ENCODE measurements around the gene OPN3.
"Not testable (repeated sequence)": the region's sequence is repeated elsewhere in the genome, so short reads cannot be mapped to it uniquely, and the experiment has no call there.

The OPN3 gene

DNA sequence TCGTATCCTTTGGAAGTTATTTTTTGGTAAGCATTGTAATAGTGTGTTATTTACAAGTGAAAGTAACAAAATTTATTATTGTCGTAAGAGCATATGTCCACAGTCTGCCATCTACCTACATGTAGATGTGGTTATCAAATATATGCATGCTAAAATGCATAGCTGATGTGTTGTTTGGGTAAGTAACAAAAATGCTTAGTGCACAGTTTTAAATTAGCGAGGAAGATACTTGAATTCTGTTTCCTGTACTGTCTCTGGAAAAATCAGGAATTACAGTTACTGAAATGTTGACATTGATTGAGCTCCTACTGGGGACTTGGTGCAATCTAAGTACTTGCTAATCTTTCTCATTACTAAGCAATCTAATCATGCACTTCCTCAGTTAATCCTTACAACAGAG is 26.2 kb upstream of the OPN3 start:
- ChIA-PET CTCF (no interaction called here), POLR2A (no interaction called here)
- no peak for DNase-seq (ENCODE audit: extremely low spot score)
- TF ChIP-seq CTBP1 (IDR thresholded peaks at IDR 0.05; ENCODE audit: borderline replicate concordance) (no peak), ELF4 (IDR thresholded peaks at IDR 0.05) (no peak), FOXM1 (IDR thresholded peaks at IDR 0.05; ENCODE audit: borderline replicate concordance) (no peak), BHLHE40 (IDR thresholded peaks at IDR 0.05; ENCODE audit: borderline replicate concordance) (no peak), HDGF (IDR thresholded peaks at IDR 0.05; ENCODE audit: borderline replicate concordance) (no peak), SUZ12 (IDR thresholded peaks at IDR 0.05) (no peak), FOXK2 (IDR thresholded peaks at IDR 0.05) (no peak)

DNA sequence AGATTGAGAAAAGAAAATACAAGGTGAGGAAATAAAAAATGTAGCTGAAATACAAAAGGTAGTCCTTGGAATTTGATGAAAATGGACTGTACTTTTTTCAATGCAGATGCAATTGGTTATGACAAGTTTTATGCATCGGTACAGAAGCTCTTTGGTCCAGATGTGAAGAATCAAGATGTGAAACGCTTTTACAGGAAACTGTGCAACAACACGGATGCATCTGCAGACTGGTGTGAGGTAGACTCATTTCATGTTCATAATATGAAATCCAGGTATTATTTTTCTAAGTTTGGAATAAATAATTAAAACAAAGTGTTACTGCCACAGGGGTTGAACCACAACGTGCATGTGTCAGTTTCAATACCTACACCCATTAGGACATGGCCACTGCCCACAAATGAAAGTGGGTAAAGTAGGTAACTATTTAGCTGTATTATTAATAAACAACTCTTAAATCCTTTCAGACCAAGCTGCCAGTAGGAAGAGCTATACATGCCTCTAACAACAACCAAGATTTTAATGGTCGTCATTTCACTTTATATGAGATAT is 20.3 kb upstream of the OPN3 start:
- TF ChIP-seq LEF1 (IDR thresholded peaks at IDR 0.05; ENCODE audit: borderline replicate concordance) (no peak), FOXM1 (IDR thresholded peaks at IDR 0.05; ENCODE audit: borderline replicate concordance) (no peak), SUZ12 (IDR thresholded peaks at IDR 0.05) (no peak), BHLHE40 (IDR thresholded peaks at IDR 0.05; ENCODE audit: borderline replicate concordance) (no peak), FOXA1 (IDR thresholded peaks at IDR 0.05) (no peak), ARNT (IDR thresholded peaks at IDR 0.05) (no peak), L3MBTL2 (conservative IDR thresholded peaks at IDR 0.05) (no peak), CTBP1 (IDR thresholded peaks at IDR 0.05; ENCODE audit: borderline replicate concordance) (no peak), ZNF384 (IDR thresholded peaks at IDR 0.05) (no peak), ELF4 (IDR thresholded peaks at IDR 0.05) (no peak)
- TF ChIP-seq, protein P1, sequence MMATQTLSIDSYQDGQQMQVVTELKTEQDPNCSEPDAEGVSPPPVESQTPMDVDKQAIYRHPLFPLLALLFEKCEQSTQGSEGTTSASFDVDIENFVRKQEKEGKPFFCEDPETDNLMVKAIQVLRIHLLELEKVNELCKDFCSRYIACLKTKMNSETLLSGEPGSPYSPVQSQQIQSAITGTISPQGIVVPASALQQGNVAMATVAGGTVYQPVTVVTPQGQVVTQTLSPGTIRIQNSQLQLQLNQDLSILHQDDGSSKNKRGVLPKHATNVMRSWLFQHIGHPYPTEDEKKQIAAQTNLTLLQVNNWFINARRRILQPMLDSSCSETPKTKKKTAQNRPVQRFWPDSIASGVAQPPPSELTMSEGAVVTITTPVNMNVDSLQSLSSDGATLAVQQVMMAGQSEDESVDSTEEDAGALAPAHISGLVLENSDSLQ (IDR thresholded peaks at IDR 0.05): no peak
- ChIA-PET POLR2A (interaction anchor here (1.2 kb wide), 1 partner anchor 20 kb away, joined by 3 read pairs; no protein-coding TSS in a partner anchor), CTCF (interaction anchor here (0.6 kb wide), 2 partner anchors 19 to 563 kb away, joined by 3 to 7 read pairs; no protein-coding TSS in a partner anchor)
- DNase-seq (ENCODE audit: extremely low spot score): no peak

DNA sequence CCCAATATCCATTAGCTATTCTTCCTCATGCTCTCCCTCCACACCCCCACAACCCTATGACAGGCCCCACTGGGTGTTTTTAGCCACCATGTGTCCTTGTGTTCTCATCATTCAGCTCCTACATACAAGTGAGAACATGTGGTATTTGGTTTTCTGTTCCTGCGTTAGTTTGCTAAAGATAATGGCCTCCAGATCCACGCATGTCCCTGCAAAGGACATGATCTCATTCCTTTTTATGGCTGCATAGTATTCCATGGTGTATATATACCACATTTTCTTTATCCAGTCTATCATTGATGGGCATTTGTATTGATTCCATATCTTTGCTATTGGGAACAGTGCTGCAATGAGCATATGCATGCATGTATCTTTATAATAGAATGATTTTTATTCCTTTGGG is 18.8 kb upstream of the OPN3 start:
- DNase-seq (ENCODE audit: extremely low spot score); CTCF ChIA-PET; POLR2A ChIA-PET: not testable (repeated sequence)

DNA sequence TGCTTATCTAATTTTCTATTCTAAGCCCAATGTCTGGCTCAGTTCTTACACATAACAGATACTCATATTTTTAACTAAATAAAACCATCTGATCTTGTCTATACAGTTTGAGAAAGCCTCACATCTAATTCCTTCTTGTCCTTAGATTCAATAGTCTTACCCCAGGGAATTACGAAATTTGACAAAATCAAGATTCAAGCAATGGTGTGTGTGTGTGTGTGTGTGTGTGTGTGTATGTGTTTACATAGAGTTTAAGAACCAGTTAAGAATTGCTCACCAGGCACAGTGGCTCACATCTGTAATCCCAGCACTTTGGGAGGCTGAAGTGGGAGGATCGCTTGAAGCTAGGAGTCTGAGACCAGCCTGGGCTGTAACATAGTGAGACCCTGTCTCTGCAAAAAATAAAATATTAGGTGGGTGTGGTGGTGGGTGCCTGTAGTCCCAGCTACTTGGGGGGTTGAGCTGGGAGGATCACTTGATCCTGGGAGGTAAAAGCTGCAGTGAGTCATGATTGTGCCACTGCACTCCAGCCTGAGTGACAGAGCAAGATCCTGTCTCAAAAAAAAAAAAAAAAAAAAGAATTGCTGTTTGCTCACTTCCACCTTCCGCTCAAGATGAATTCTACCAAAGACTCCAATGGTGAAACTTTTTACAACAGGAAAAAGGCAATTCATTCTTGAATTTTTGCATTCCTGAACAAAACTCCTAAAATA is 18.1 kb upstream of the OPN3 start:
- DNase-seq (ENCODE audit: extremely low spot score): no peak
- POLR2A ChIA-PET: interaction anchor here (1.3 kb wide), 1 partner anchor 18 kb away, joined by 4 read pairs; the partner anchor contains the start of genes CHML and OPN3
- CTCF ChIA-PET: no interaction called here
- TF ChIP-seq TARDBP (IDR thresholded peaks at IDR 0.05) (no peak), LEF1 (IDR thresholded peaks at IDR 0.05; ENCODE audit: borderline replicate concordance) (no peak), NFRKB (IDR thresholded peaks at IDR 0.05) (no peak), FOXM1 (IDR thresholded peaks at IDR 0.05; ENCODE audit: borderline replicate concordance) (no peak), ARNT (IDR thresholded peaks at IDR 0.05) (no peak), SP1 (IDR thresholded peaks at IDR 0.05) (no peak), ELF4 (IDR thresholded peaks at IDR 0.05) (no peak), SUZ12 (IDR thresholded peaks at IDR 0.05) (no peak), FOXA1 (IDR thresholded peaks at IDR 0.05) (no peak), ZNF384 (IDR thresholded peaks at IDR 0.05) (no peak), HDGF (IDR thresholded peaks at IDR 0.05; ENCODE audit: borderline replicate concordance) (no peak), BHLHE40 (IDR thresholded peaks at IDR 0.05; ENCODE audit: borderline replicate concordance) (no peak), CTBP1 (IDR thresholded peaks at IDR 0.05; ENCODE audit: borderline replicate concordance) (no peak)
- TF ChIP-seq, protein P1 (IDR thresholded peaks at IDR 0.05): no peak

DNA sequence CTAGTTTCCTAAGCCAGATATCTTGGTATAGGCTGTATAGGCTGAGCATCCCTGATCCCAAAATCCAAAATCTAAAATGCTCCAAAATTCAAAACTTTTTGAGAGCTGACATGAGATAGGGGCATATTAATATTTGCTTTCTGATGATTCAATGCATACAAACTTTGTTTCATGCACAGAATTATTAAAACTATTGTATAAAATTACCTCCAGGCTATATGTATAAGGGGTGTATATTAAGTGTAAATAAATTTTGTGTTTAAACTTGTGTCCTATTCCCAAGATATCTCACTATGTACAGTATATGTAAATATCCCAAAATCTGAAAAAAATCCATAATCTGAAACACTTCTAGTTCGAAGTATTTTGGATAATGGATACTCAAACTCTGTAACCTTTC is 14.5 kb upstream of the OPN3 start:
- TF ChIP-seq CTBP1 (IDR thresholded peaks at IDR 0.05; ENCODE audit: borderline replicate concordance) (no peak), FOXA1 (IDR thresholded peaks at IDR 0.05) (no peak), L3MBTL2 (conservative IDR thresholded peaks at IDR 0.05) (no peak), HDGF (IDR thresholded peaks at IDR 0.05; ENCODE audit: borderline replicate concordance) (no peak), FOXK2 (IDR thresholded peaks at IDR 0.05) (no peak)
- TF ChIP-seq, protein P1 (IDR thresholded peaks at IDR 0.05): no peak
- ChIA-PET CTCF (no interaction called here), POLR2A (interaction anchor here (2.4 kb wide), 1 partner anchor 14 kb away, joined by 10 read pairs; the partner anchor contains the start of genes CHML and OPN3)
- DNase-seq (ENCODE audit: extremely low spot score): no peak

DNA sequence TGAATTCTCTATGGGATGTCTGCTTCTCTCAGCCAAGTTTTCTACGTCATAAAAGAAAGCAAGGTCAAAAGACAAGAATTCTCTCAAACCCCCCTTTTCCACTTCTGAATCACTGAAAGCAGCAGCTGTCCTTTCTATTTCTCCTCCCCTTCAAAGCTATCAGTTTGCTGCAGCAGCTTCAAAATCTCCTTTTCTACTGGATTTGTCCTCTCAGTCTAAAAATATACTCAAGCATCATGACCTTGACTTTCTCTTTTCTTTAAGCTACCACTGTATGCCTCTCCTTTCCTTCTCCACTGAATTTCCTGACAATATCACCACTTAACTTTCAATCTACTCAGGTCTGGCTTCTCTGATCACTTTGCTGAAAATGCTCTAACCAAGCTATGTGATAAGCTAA is 13.8 kb upstream of the OPN3 start:
- TF ChIP-seq HDGF (IDR thresholded peaks at IDR 0.05; ENCODE audit: borderline replicate concordance): no peak
- TF ChIP-seq, protein P1 (IDR thresholded peaks at IDR 0.05): no peak
- no peak for TF ChIP-seq ELF4 (IDR thresholded peaks at IDR 0.05)
- TF ChIP-seq NFRKB (IDR thresholded peaks at IDR 0.05): no peak
- no peak for TF ChIP-seq ZNF384 (IDR thresholded peaks at IDR 0.05)
- no peak for TF ChIP-seq LEF1 (IDR thresholded peaks at IDR 0.05; ENCODE audit: borderline replicate concordance)
- TF ChIP-seq SUZ12 (IDR thresholded peaks at IDR 0.05): no peak
- no peak for TF ChIP-seq BHLHE40 (IDR thresholded peaks at IDR 0.05; ENCODE audit: borderline replicate concordance)
- TF ChIP-seq FOXK2 (IDR thresholded peaks at IDR 0.05): no peak
- no peak for TF ChIP-seq ARNT (IDR thresholded peaks at IDR 0.05)
- no peak for TF ChIP-seq L3MBTL2 (conservative IDR thresholded peaks at IDR 0.05)
- no peak for TF ChIP-seq FOXM1 (IDR thresholded peaks at IDR 0.05; ENCODE audit: borderline replicate concordance)
- TF ChIP-seq FOXA1 (IDR thresholded peaks at IDR 0.05): no peak
- TF ChIP-seq SP1 (IDR thresholded peaks at IDR 0.05): no peak
- TF ChIP-seq CTBP1 (IDR thresholded peaks at IDR 0.05; ENCODE audit: borderline replicate concordance): no peak
- no peak for TF ChIP-seq TARDBP (IDR thresholded peaks at IDR 0.05)
- CTCF ChIA-PET: no interaction called here
- POLR2A ChIA-PET: interaction anchor here (2.4 kb wide), 1 partner anchor 14 kb away, joined by 10 read pairs; the partner anchor contains the start of genes CHML and OPN3
- no peak for DNase-seq (ENCODE audit: extremely low spot score)

Measured in HEK293T (cell line).